ENCODE results near the gene MYO3A.
"Not testable (repeated sequence)": the region's sequence is repeated elsewhere in the genome, so short reads cannot be mapped to it uniquely, and the experiment has no call there.

The MYO3A gene

GRCh38 chr10:26090026-26090425, 156.0 kb downstream of the MYO3A start:
- no peak for DNase-seq

GRCh38 chr10:26090762-26091161, 156.7 kb downstream of the MYO3A start:
- no peak for DNase-seq

- no peak for DNase-seq
Observed at GRCh38 chr10:26093229-26093628, 159.2 kb downstream of the MYO3A start.

GRCh38 chr10:26095781-26096180, 161.8 kb downstream of the MYO3A start:
- DNase-seq: no peak

GRCh38 chr10:26097549-26097948, 163.5 kb downstream of the MYO3A start:
- DNase-seq: not testable (repeated sequence)

GRCh38 chr10:26112532-26112931, 178.5 kb downstream of the MYO3A start:
- DNase-seq: no peak

GRCh38 chr10:26138613-26139012, 204.6 kb downstream of the MYO3A start:
- DNase-seq: no peak

GRCh38 chr10:26156019-26156418, 222.0 kb downstream of the MYO3A start:
- DNase-seq: no peak

GRCh38 chr10:26157734-26158133, 223.7 kb downstream of the MYO3A start:
- DNase-seq: no peak

- no peak for DNase-seq
Observed at GRCh38 chr10:26169466-26169865, 235.4 kb downstream of the MYO3A start.

- DNase-seq: no peak
Observed at GRCh38 chr10:26172131-26172530, 238.1 kb downstream of the MYO3A start.

GRCh38 chr10:26173837-26174236, 239.8 kb downstream of the MYO3A start:
- DNase-seq: no peak

GRCh38 chr10:26177341-26177740, 243.3 kb downstream of the MYO3A start:
- no peak for DNase-seq

GRCh38 chr10:26194275-26194674, 260.2 kb downstream of the MYO3A start:
- DNase-seq: no peak

GRCh38 chr10:26197248-26197647, 263.2 kb downstream of the MYO3A start:
- no peak for DNase-seq

GRCh38 chr10:26198119-26198518, 264.1 kb downstream of the MYO3A start:
- no peak for DNase-seq

GRCh38 chr10:26199841-26200240, 265.8 kb downstream of the MYO3A start:
- DNase-seq: no peak

GRCh38 chr10:26205223-26205622, 271.2 kb downstream of the MYO3A start:
- DNase-seq: no peak

GRCh38 chr10:26211781-26212444, 277.9 kb downstream of the MYO3A start:
- no peak for DNase-seq

GRCh38 chr10:26212511-26212910, 278.5 kb downstream of the MYO3A start:
- DNase-seq: no peak

GRCh38 chr10:26213157-26213800, 279.2 kb downstream of the MYO3A start:
- DNase-seq: no peak

GRCh38 chr10:26214004-26214403, 280.0 kb downstream of the MYO3A start:
- no peak for DNase-seq

- DNase-seq: no peak
Observed at GRCh38 chr10:26214551-26215395, 280.7 kb downstream of the MYO3A start.

- DNase-seq: no peak
Observed at GRCh38 chr10:26215396-26215934, 281.4 kb downstream of the MYO3A start.

Data from right forelimb (tissue), 1 donor.